Right lung (tissue), 10 donors: ENCODE results near the gene IMP4. TPM values are rescaled to one million over a fixed set of nuclear protein-coding genes. Genes with fewer than 3 reads are reported as not detected.
A peak's percentile ranks its signal among the peaks of the same experiment; 100 is the strongest.
"Not testable (repeated sequence)": the region's sequence is repeated elsewhere in the genome, so short reads cannot be mapped to it uniquely, and the experiment has no call there.

ENCODE experiments used
- DNase-seq, 2 donors: peaks; one replicate each; pipeline ENCODE4 v3.0.0-alpha.2; 2013
- long read RNA-seq, 8 donors: transcript quantifications; one replicate each; lab custom pipeline, GENCODE V29; 2026
- polyA plus RNA-seq, 5 donors: library from polyadenylated mRNA; unstranded; fragments of 120-200 nt; gene quantifications; one replicate each; pipeline versions ENCODE4 v1.2.1 to v1.2.3, GENCODE V29; 2013; ENCODE audit warnings: inconsistent platforms in 1 of 5, low replicate concordance in 1 of 5; ENCODE audit not compliant: insufficient read length in 5 of 5, insufficient read depth in 1 of 5

Gene IMP4
- 10 to 100 TPM; 27.5 to 43.3 (median 32.6) TPM for polyA plus RNA-seq
- long read RNA-seq, donor 1, transcript IMP4-201 (9 exons, 1,740 nt) = major isoform, 17 of 22 reads
- long read RNA-seq, donor 1, partial matches to known transcripts = 0 of 22 reads
- long read RNA-seq, donor 1, other reads (novel, unspliced or antisense) = 0 of 22 reads
- long read RNA-seq, donor 2, transcript IMP4-201 (9 exons, 1,740 nt) = major isoform, 6 of 9 reads
- long read RNA-seq, donor 2, partial matches to known transcripts = 0 of 9 reads
- long read RNA-seq, donor 2, other reads (novel, unspliced or antisense) = 0 of 9 reads
- long read RNA-seq, donor 3, transcript IMP4-201 (9 exons, 1,740 nt) = major isoform, 11 of 17 reads
- long read RNA-seq, donor 3, partial matches to known transcripts = 0 of 17 reads
- long read RNA-seq, donor 3, other reads (novel, unspliced or antisense) = 0 of 17 reads
- long read RNA-seq, donor 4, transcript IMP4-201 (9 exons, 1,740 nt) = major isoform, 6 of 10 reads
- long read RNA-seq, donor 4, partial matches to known transcripts = 0 of 10 reads
- long read RNA-seq, donor 4, other reads (novel, unspliced or antisense) = 0 of 10 reads
- long read RNA-seq, donor 5, transcript IMP4-201 (9 exons, 1,740 nt) = major isoform, 17 of 27 reads
- long read RNA-seq, donor 5, transcript IMP4-208 (8 exons, 2,379 nt) = minor isoform, 5 of 27 reads
- long read RNA-seq, donor 5, partial matches to known transcripts = 0 of 27 reads
- long read RNA-seq, donor 5, other reads (novel, unspliced or antisense) = 0 of 27 reads
- long read RNA-seq, donor 6, transcript IMP4-201 (9 exons, 1,740 nt) = major isoform, 9 of 15 reads
- long read RNA-seq, donor 6, partial matches to known transcripts = 0 of 15 reads
- long read RNA-seq, donor 6, other reads (novel, unspliced or antisense) = 0 of 15 reads
- long read RNA-seq, donor 7, transcript IMP4-201 (9 exons, 1,740 nt) = major isoform, 8 of 17 reads
- long read RNA-seq, donor 7, transcript IMP4-208 (8 exons, 2,379 nt) = minor isoform, 7 of 17 reads
- long read RNA-seq, donor 7, partial matches to known transcripts = 0 of 17 reads
- long read RNA-seq, donor 7, other reads (novel, unspliced or antisense) = 0 of 17 reads
- long read RNA-seq, donor 8, partial matches to known transcripts = 0 of 7 reads
- long read RNA-seq, donor 8, other reads (novel, unspliced or antisense) = 0 of 7 reads

GRCh38 chr2:130342533-130343275, at the start of gene IMP4:
Gene IMP4 (plus strand): TSS chr2:130342897. CDS start chr2:130342933, 36 bp downstream.
- peak; percentile 97 for DNase-seq

- no peak for DNase-seq
These were observed 42.3 kb upstream of the IMP4 start for GRCh38 chr2:130300258-130300969.

- no peak for DNase-seq
These were observed 41.7 kb upstream of the IMP4 start for GRCh38 chr2:130300970-130301348.

GRCh38 chr2:130302164-130302886, 40.4 kb upstream of the IMP4 start:
- DNase-seq = no peak

GRCh38 chr2:130303169-130303568, 39.5 kb upstream of the IMP4 start:
- no peak for DNase-seq

GRCh38 chr2:130304726-130305125, 38.0 kb upstream of the IMP4 start:
- no peak for DNase-seq

- DNase-seq = no peak
These were observed 34.8 kb upstream of the IMP4 start for GRCh38 chr2:130307850-130308249.

GRCh38 chr2:130310881-130311280, 31.8 kb upstream of the IMP4 start:
- DNase-seq = no peak

- no peak for DNase-seq
These were observed 28.8 kb upstream of the IMP4 start for GRCh38 chr2:130313812-130314334.

GRCh38 chr2:130314377-130314776, 28.3 kb upstream of the IMP4 start:
- no peak for DNase-seq

GRCh38 chr2:130316596-130316995, 26.1 kb upstream of the IMP4 start:
- DNase-seq = no peak

GRCh38 chr2:130318906-130319305, 23.8 kb upstream of the IMP4 start:
- no peak for DNase-seq

- no peak for DNase-seq
These were observed 23.2 kb upstream of the IMP4 start for GRCh38 chr2:130319536-130319935.

- no peak for DNase-seq
These were observed 14.8 kb upstream of the IMP4 start for GRCh38 chr2:130327703-130328527.

GRCh38 chr2:130328710-130329109, 14.0 kb upstream of the IMP4 start:
- no peak for DNase-seq

GRCh38 chr2:130332271-130333073, 10.2 kb upstream of the IMP4 start:
- peak; percentile 45 to 60 for DNase-seq

- DNase-seq = not testable (repeated sequence)
These were observed 9.4 kb upstream of the IMP4 start for GRCh38 chr2:130333253-130333652.

GRCh38 chr2:130334026-130334425, 8.7 kb upstream of the IMP4 start:
- DNase-seq = no peak
